HL-60/S4 (cell line): ENCODE data around the gene OPRPN.

Source experiments
- in situ Hi-C: fragments of 300-500 bp; cut with MboI; formaldehyde crosslinking; loops from 2 replicates; pipeline ENCODE4 v1.14.3; 2022; ENCODE audit warnings: low sequenced_read_pairs

OPRPN gene

DNA sequence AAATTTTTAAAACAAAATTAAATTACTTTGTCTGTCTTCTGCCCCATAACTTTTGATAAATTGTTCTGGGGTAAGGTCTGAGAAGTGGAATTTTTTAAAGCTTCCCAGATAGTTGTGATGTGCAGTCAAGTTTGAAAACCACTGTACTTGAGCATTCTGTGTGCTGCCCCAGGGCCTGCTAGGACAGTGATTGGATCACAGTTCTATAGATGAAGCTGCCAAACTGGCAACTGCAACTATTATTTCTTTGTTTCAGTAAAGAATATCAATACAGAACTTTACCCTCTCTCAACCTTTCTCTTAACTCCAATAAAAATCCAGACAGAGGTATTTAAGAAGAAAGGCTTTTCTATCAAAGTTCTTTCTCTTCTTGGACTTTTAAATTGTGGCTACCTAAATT is at the start of gene OPRPN:
Gene OPRPN (plus strand): TSS at position 361 of the 400 bp plus-strand sequence. CDS start 1,346 bp downstream, outside the sequence.
- in situ Hi-C loops, result no loop called here

DNA sequence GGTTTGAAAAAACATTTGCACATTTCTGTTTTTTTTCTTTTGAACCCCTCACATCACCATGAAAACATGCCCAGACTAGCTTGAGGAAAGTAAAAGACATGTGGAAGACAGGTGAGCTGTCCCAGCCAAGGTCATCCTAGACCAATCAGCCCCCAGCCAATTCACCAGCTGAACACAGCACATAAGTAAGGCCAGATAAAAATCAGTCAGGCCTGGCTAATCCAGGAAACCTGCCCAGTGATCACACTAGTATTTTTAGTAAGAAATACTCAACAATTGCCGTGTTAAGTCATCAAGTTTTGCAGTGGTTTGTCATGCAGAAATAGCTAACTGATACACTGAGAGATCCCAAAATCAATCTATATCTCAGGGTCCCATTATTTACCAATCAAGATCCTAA is 41.6 kb upstream of the OPRPN start:
- in situ Hi-C loops, result no loop called here

DNA sequence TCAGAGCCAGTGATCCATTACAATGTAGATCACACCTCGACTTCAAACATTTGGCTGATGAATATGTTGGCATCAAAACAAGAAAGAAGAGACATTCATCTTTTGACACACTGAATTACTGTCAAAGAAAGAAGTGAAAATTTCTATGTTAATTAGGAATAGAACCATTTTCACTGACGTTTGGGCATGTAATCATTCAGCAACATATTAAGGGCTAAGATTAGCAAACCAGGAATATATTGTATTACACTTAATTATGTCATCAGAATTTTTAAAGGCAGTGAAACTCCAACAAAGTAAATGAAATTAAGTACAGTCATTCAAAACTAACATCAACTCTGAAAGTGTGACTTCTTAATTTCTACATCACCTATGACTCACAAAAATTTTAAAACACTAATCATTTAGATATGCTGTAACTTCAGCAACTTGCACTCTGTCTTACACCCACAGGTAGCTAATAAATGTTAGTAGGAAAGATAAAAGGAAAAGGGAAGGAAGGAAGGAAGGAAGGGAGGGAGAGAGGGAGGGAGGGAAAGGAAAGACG is 38.6 kb upstream of the OPRPN start:
- in situ Hi-C loops, result no loop called here

DNA sequence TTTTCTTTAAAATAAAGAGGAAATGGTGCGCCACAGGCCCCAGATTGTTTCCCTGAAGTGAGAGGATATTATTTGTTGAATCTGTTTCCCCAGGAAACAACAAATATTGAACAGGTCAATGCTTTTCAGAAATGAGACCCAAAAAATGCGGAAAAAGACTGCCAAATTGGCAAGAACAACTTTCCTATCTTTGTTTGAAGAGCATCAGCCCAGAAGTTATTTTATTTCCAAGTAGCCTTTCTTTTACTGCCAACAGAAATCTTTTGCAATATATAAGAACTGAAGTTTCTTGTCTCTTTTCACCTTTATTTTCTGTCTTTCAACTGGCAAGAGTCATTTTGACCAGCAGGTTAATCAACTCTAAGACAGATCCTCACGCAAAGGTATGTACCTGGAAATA is 37.3 kb upstream of the OPRPN start, which contains the start of gene SMR3A:
Gene SMR3A (plus strand): TSS at position 301 of the 400 bp plus-strand sequence. CDS start 1,356 bp downstream, outside the sequence.
- in situ Hi-C loops, result no loop called here

DNA sequence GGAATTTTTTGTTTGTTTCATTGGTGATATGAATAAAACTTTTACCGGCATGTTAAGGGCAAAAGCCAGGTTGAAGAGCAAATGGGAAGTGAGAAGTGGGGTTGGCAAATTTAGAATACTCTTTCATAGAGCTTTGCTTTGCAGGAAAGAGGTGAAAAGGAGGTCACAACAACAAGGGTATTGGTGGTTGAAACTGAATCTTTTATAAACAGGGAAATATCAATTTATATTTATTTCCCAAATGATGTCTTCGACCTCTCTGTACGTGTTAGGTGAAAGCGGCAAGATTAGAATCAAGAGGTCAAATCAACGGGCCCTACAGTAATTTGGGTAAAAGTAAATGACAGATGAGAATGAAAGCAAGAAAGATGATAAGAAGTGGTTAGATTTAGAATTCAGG is 33.7 kb upstream of the OPRPN start:
- in situ Hi-C loops, result no loop called here

DNA sequence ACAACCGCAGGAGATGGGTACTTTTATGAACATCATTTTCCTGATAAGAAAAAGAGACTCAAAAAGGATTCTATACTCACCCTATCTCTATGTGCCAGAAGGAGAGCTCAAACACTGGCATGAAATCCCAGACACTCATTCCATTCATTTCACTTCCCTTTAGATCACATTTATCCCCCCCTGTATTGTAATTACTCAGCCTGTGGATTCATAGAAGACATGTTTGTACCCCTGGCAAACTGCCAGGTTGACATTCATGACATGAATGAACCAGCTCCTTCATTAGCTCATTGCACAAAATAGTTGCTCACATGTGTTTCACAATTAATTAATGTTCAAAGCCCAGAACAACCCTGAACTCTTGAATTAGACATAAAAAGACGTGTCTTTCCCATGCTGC is 32.3 kb upstream of the OPRPN start:
- in situ Hi-C loops, result no loop called here

GRCh38 chr4:70367813-70368212 is 29.9 kb upstream of the OPRPN start:
- in situ Hi-C loops, result no loop called here

- in situ Hi-C loops, result no loop called here
These were observed 25.8 kb upstream of the OPRPN start for GRCh38 chr4:70371987-70372386.

GRCh38 chr4:70372760-70373159 is 25.0 kb upstream of the OPRPN start:
- in situ Hi-C loops, result no loop called here

GRCh38 chr4:70380578-70380977 is 17.2 kb upstream of the OPRPN start:
- in situ Hi-C loops, result no loop called here

- in situ Hi-C loops, result no loop called here
These were observed 15.0 kb upstream of the OPRPN start, which contains the start of gene SMR3B for GRCh38 chr4:70382691-70383181. Gene SMR3B (plus strand): TSS chr4:70383131. CDS start chr4:70384511, 1,380 bp downstream.

DNA sequence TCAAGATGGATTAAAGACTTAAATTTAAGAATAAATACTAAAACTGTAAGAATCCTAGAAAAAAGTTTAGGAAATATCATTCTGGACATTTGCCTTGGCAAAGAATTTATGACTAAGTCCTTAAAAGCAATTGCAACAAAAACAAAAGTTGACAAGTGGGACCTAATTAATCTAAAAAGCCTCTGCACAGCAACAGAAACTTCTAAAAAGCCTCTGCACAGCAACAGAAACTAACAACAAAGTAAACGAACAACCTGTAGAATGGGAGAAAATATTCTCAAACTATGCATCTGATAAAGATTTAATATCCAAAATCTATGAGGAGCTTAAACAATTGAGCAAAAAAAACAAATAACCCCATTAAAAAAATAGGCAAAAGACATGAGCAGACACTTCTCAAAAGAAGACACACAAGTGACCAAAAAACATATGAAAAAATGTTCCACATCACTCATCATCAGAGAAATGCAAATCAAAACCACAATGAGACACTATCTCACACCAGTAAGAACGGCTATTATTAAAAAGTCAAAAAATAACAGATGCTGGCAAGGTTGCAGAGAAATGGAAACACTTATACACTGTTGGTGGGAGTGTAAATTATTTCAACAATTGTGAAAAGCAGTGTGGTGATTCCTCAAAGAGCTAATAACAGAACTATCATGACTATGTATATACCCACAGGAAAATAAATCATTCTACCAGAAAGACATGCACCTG is 5.5 kb upstream of the OPRPN start:
- in situ Hi-C loops, result no loop called here

DNA sequence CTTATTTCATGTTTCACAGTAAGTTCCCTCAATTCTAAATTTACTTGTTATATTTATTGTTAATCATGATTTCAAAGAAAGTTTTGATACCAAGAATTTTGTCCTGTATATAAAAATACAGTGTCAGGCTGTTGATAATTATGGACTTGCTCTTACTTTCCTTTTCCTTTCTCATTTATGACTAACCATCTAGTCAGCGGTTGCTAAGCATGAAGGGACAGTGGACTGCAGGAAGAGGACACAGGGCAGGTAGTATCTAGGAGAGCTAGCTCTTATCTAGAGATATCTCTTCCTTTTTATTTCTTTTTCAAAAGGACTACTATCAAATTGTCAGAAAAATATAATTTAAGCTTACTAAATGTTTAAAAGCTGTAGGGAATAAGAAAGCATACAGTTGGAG is 1.6 kb downstream of the OPRPN start:
- in situ Hi-C loops, result no loop called here

DNA sequence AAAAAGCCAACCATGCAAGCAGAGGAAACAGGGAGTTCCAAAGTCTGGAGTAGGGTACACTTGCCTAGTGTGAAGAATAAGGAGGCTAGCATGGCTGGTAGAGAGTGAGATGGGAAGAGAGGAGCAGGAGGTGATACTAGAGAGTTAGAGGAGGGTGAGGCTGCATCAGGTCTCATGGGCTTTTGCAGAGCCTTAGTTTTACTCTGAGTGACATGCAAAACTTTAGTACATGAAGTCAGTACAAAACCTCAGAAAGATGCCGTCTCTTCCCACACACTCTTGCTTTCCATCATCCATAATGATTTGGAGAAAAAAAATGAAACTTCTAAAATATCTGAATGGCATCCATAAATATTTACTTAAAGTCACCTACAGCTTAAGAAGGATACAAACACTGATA is 5.0 kb downstream of the OPRPN start:
- in situ Hi-C loops, result no loop called here

- in situ Hi-C loops, result no loop called here
These were observed 8.0 kb downstream of the OPRPN start for GRCh38 chr4:70405765-70406164.

DNA sequence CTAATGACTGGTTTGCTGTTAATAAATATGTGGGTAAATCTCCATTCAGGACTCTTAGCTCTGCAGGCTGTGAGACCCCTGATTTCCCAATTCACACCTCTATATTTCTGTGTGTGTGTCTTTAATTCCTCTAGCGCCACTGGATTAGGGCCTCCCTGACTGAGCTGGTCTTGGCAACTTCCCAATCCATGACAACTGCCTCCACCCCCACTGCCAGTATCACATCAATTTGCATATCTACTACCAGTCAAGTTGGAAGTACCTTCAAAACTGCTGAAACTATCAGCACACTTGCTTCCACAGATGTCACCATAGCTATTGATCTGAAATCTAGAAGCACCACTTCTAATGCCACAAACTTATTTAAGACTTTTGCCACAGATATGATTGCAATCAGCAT is 27.6 kb downstream of the OPRPN start:
- in situ Hi-C loops, result no loop called here

GRCh38 chr4:70426789-70427188 is 29.0 kb downstream of the OPRPN start:
- in situ Hi-C loops, result no loop called here

DNA sequence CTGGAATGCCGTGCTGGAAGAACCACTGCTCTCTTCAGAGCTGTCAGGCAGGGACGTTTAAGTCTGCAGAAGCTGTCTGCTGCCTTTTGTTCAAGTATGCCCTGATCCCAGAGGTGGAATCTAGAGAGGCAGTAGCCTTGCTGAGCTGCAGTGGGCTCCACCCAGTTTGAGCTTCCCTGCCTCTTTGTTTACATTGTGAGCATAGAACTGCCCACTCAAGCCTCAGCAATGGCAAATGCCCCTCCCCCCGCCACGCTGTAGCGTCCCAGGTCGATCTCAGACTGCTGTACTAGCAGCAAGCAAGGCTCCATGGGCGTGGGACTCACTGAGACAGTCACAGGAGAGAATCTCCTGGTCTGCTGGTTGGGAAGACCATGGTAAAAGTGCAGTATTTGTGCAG is 39.5 kb downstream of the OPRPN start:
- in situ Hi-C loops, result no loop called here

- in situ Hi-C loops, result no loop called here
These were observed 44.7 kb downstream of the OPRPN start for GRCh38 chr4:70442474-70442873.

DNA sequence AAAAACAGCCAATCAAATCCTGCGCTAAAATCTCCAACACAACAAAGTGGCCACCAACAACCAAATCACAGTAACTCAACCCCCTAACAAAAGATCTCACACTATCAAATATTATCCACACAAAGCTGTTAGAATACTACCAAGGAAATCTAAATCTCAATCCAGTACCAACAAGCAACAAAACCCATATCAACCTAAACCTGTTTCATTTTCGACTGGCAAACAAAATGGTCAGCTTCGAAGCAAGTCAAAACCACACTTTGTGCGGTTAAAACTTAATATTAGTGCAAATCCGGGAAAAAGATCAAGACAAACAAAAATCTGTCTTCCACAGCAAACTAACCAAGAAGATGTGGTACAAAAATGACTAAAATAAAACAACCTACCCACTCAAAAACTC is 45.6 kb downstream of the OPRPN start:
- in situ Hi-C loops, result no loop called here

GRCh38 chr4:70449220-70449619 is 51.5 kb downstream of the OPRPN start:
- in situ Hi-C loops, result no loop called here

DNA sequence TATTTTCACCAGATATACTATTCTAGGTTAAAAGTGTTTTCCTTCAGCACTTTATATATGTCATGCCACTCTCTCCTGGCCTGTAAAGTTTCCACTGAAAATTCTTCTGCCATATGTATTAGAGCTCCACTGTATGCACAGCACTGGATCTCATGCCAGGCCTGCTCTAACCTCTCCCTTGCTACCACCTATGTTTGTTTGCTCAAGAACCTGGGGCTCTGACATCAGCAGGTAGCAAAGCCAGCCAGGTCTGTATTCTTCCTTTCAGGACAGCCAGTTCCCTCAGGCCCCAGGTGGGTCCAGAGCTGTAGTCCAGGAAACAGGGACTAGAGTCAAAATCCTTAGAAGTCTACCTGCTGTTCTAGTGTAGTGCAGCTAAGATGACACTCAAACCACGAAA is 55.2 kb downstream of the OPRPN start:
- in situ Hi-C loops, result no loop called here
